K562 (cell line): ENCODE measurements around the gene WASHC3. TPM values are rescaled to one million over a fixed set of nuclear protein-coding genes. Genes with fewer than 3 reads are reported as not detected.

Source experiments
- ATAC-seq: fragments of 200-7000 bp; cut with Tn5 transposase; 3 replicates; pipeline ENCODE4 v1.9.1; 2020; ENCODE audit warnings: moderate library complexity
- BruUV-seq: library from RNA; stranded (reverse); fragments of 400-500 nt; replicated peaks from 2 replicates; lab custom pipeline; 2021; lab: Mats Ljungman, UMichigan
- CTCF ChIA-PET: fragments of 300-600 bp; formaldehyde crosslinking; extraction: SDS; loops from one replicate; lab custom pipeline; 2021; ENCODE audit warnings: low intra/inter-chr PET ratio; lab: Yijun Ruan, JAX
- POLR2A ChIA-PET: fragments of 300-600, 350-650 bp; sonication (Branson Sonifier 250); formaldehyde crosslinking; extraction: SDS; loops from one replicate; lab custom pipeline; 2021; ENCODE audit warnings: antibody characterized with exemption, inconsistent platforms; lab: Yijun Ruan, JAX
- DNase-seq, 4 experiments: peaks; one replicate each; pipeline versions ENCODE4 v3.0.0 to v3.0.0-alpha.2; 2011 to 2018; ENCODE audit warnings: low spot score in 3 of 4, mixed read lengths in 3 of 4; ENCODE audit errors: extremely low read depth in 1 of 4
- FAIRE-seq: peaks from 2 replicates; lab custom pipeline; 2011; peaks lifted over from hg19 to GRCh38; lab: Jason Lieb, UNC
- H2AFZ ChIP-seq: 2 replicates; pipeline ENCODE4 v1.6.0; 2011; ENCODE audit warnings: low read depth, low read length, control low read depth, inconsistent platforms
- H3K27ac ChIP-seq: fragments of 200-600 bp; 3 replicates; pipeline ENCODE4 v1.8.0; 2011; ENCODE audit warnings: low read depth, mild to moderate bottlenecking, control low read depth, inconsistent platforms, low read length, moderate library complexity, mixed read lengths; ENCODE audit errors: extremely low read depth
- H3K27me3 ChIP-seq, 2 experiments: fragments of 300-600 bp in 1 of 2; 2 replicates in 1 of 2; 3 replicates in 1 of 2; pipeline versions ENCODE4 v1.6.0 to v1.8.0; 2011; ENCODE audit warnings: inconsistent platforms in 2 of 2, low read length in 2 of 2, mild to moderate bottlenecking in 1 of 2, mixed read lengths in 1 of 2, moderate library complexity in 1 of 2; ENCODE audit not compliant: control insufficient read depth in 2 of 2, insufficient read depth in 2 of 2
- H3K36me3 ChIP-seq: fragments of 300-600 bp; 3 replicates; pipeline ENCODE4 v1.8.0; 2011; ENCODE audit warnings: mild to moderate bottlenecking, low read length, inconsistent platforms; ENCODE audit not compliant: control insufficient read depth, insufficient read depth
- H3K4me1 ChIP-seq, 2 experiments: fragments of 200-600 bp in 1 of 2; replicated peaks in 1 of 2; 2 replicates in 1 of 2; 3 replicates in 1 of 2; pipeline versions ENCODE4 v1.5.1 to v1.8.0; 2011; ENCODE audit warnings: inconsistent platforms in 2 of 2, low read length in 2 of 2, mild to moderate bottlenecking in 1 of 2, mixed read lengths in 1 of 2, moderate library complexity in 1 of 2; ENCODE audit not compliant: control insufficient read depth in 2 of 2, insufficient read depth in 2 of 2
- H3K4me2 ChIP-seq: 2 replicates; pipeline ENCODE4 v1.6.1; 2011; ENCODE audit warnings: low read length, control low read depth, inconsistent platforms, mixed read lengths; ENCODE audit not compliant: insufficient read depth
- H3K4me3 ChIP-seq: fragments of 200-600 bp; sonication (generic), shearing (Covaris generic); 2 replicates; pipeline ENCODE4 v1.5.1; 2016; ENCODE audit warnings: control low read depth, inconsistent platforms
- H3K79me2 ChIP-seq: fragments of 200-600 bp; 3 replicates; pipeline ENCODE4 v1.8.0; 2011; ENCODE audit warnings: low read length, inconsistent platforms; ENCODE audit not compliant: control insufficient read depth, insufficient read depth
- H3K9ac ChIP-seq, 2 experiments: 2 replicates each; pipeline versions ENCODE4 v1.6.0 to v1.6.1; 2011; ENCODE audit warnings: low read depth in 2 of 2, low read length in 2 of 2, control low read depth in 1 of 2, inconsistent platforms in 1 of 2, mild to moderate bottlenecking in 1 of 2, mixed read lengths in 1 of 2; ENCODE audit not compliant: insufficient read depth in 1 of 2
- H3K9me1 ChIP-seq: one replicate; pipeline ENCODE4 v1.6.0; 2011; ENCODE audit warnings: inconsistent platforms, mild to moderate bottlenecking, low read length, moderate library complexity; ENCODE audit not compliant: control insufficient read depth, insufficient read depth
- H3K9me3 ChIP-seq: replicated peaks from 2 replicates; pipeline ENCODE4 v1.5.1; 2011; ENCODE audit warnings: low read depth, low read length, inconsistent platforms; ENCODE audit not compliant: control insufficient read depth, insufficient read depth
- H4K20me1 ChIP-seq: replicated peaks from 2 replicates; pipeline ENCODE4 v1.6.1; 2011; ENCODE audit warnings: low read length, inconsistent platforms, mixed read lengths; ENCODE audit not compliant: control insufficient read depth, insufficient read depth
- BRD4 ChIP-seq: fragments of 200-600 bp; sonication (generic); IDR thresholded peaks from 2 replicates; pipeline ENCODE4 v1.6.1; 2017; ENCODE audit warnings: inconsistent platforms
- ETS2 ChIP-seq: IDR thresholded peaks from 2 replicates; pipeline ENCODE4 v1.6.1; 2016; ENCODE audit warnings: borderline replicate concordance, missing genetic modification characterization, mild to moderate bottlenecking, moderate library complexity, missing compliant biosample characterization; ENCODE audit not compliant: poor library complexity, severe bottlenecking
- FOS ChIP-seq: IDR thresholded peaks from 3 replicates; pipeline ENCODE4 v1.6.1; 2011; ENCODE audit not compliant: insufficient read length; ENCODE audit errors: extremely low read depth
- GATA2 ChIP-seq: sonication (generic); formaldehyde crosslinking; IDR thresholded peaks from 2 replicates; pipeline ENCODE4 v1.4.0; 2020; ENCODE audit warnings: mild to moderate bottlenecking, missing genetic modification reagents
- MEF2D ChIP-seq: conservative IDR thresholded peaks from 2 replicates; pipeline ENCODE4 v1.6.1; 2016; ENCODE audit warnings: low read depth, missing genetic modification characterization, missing compliant biosample characterization
- MTA3 ChIP-seq: fragments of 450-650 bp; formaldehyde crosslinking; IDR thresholded peaks from 2 replicates; pipeline ENCODE4 v1.6.1; 2017; ENCODE audit warnings: mild to moderate bottlenecking, borderline replicate concordance
- NCOR1 ChIP-seq: fragments of 450-650 bp; IDR thresholded peaks from 2 replicates; pipeline ENCODE4 v1.6.1; 2016; ENCODE audit warnings: mild to moderate bottlenecking, moderate library complexity
- ZBTB8A ChIP-seq: fragments of 450-650 bp; IDR thresholded peaks from 2 replicates; pipeline ENCODE4 v1.6.1; 2018; ENCODE audit warnings: mild to moderate bottlenecking, moderate library complexity; ENCODE audit not compliant: partially characterized antibody
- WGBS: fragments of 100-300 bp; shearing (Covaris generic); methylation state at CpG from one replicate; pipeline ENCODE4 v1.1.6; 2016; ENCODE audit warnings: low coverage, mixed read lengths; ENCODE audit not compliant: insufficient coverage; ENCODE audit errors: missing lambda C conversion rate; 5-methylcytosine and 5-hydroxymethylcytosine counted together
- in situ Hi-C: fragments of 300-500 bp; cut with MboI; formaldehyde crosslinking; loops from 4 replicates; pipeline ENCODE4 v1.15.0; 2018; ENCODE audit warnings: inconsistent platforms, mixed read lengths
- intact Hi-C: fragments of 100-400 bp; cut with micrococcal nuclease; formaldehyde crosslinking; loops from 2 replicates; pipeline ENCODE4 v1.14.2; 2022
- polyA plus RNA-seq, 8 experiments: library from polyadenylated mRNA; depleted of rRNA in 4 of 8; stranded (reverse) in 5 of 8; unstranded in 3 of 8; fragments of >200 nt; fragmentation: Nextera tagmentation in 2 of 8; fragmentation: Illumina TruSeq in 1 of 8; extraction: Ambion mirVana in 2 of 8; extraction: Trizol in 1 of 8; gene quantifications; 2 replicates each; pipeline versions ENCODE4 v1.2.1 to v1.2.3, GENCODE V29; 2011 to 2014; ENCODE audit warnings: inconsistent platforms in 1 of 8, missing spikeins in 1 of 8
- total RNA-seq, 7 experiments: library from RNA; depleted of rRNA in 6 of 7; stranded (reverse); fragments of >200 nt in 6 of 7; fragmentation: Illumina TruSeq in 2 of 7; extraction: Trizol in 2 of 7; gene quantifications; 2 replicates each; pipeline versions ENCODE4 v1.2.1 to v1.2.3, GENCODE V29; 2011 to 2021; ENCODE audit warnings: low replicate concordance in 1 of 7
- TF ChIP-seq, protein P1 (sequence below): fragments of 250-450 bp; sonication (Bioruptor Pico); IDR thresholded peaks from 2 replicates; pipeline ENCODE4 v1.5.1; 2021; ENCODE audit warnings: mild to moderate bottlenecking
- TF ChIP-seq, protein P2 (sequence below), 2 experiments: fragments of 450-650 bp in 1 of 2; sonication (generic) in 1 of 2; formaldehyde crosslinking; conservative IDR thresholded peaks; 2 replicates each; pipeline versions ENCODE4 v1.4.0 to v1.8.1; 2020 to 2022; ENCODE audit warnings: mild to moderate bottlenecking in 1 of 2, missing genetic modification reagents in 1 of 2
- TF ChIP-seq, protein P3 (sequence below): sonication (generic); formaldehyde crosslinking; IDR thresholded peaks from 2 replicates; pipeline ENCODE4 v1.4.0; 2020; ENCODE audit warnings: mild to moderate bottlenecking, missing genetic modification reagents

The WASHC3 gene
- total and polyA plus RNA-seq, 9 of the 15 experiments (the other 6 are each of a cell fraction or from before 2014, with no cell fraction given) = 14.3 to 74.9 (median 35.1) TPM

DNA sequence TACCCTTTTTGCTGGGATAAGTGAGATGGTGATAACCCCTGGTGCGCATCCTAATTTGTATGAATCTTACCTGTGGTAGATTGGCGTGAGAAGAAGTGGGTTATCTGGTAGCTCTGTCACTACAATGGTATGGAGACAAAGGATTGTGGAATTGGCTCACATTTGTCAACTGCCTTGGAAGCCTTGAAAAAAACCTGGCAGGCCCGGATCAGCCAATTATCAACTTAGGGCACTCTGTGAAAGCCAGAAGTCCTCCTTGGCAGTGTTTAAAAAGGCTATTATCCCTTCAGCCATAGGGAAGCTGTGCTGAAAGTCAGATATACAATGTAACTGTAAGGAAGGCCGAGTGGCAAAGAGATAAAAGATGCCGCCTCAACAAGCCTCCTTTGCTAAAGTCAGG is 56.5 kb downstream of the WASHC3 start:
- no peak overlapping the region for H3K27ac ChIP-seq
- H3K4me3 ChIP-seq = no peak overlapping the region
- ChIA-PET CTCF (no interaction called here), POLR2A (no interaction called here)
- H3K4me1 ChIP-seq = no peaks in the 10 kb centered on the region
- no peaks in the 10 kb centered on the region for H3K36me3 ChIP-seq
- TF ChIP-seq MTA3 = no peak
- no peak for TF ChIP-seq FOS
- TF ChIP-seq ETS2 (tag) = no peak
- no peak for TF ChIP-seq MEF2D
- TF ChIP-seq ZBTB8A = no peak
- H4K20me1 ChIP-seq = no peaks in the 10 kb centered on the region
- no peaks in the 10 kb centered on the region for H3K79me2 ChIP-seq
- ATAC-seq (no peak), DNase-seq (no peak), FAIRE-seq (no peak)
- no peak overlapping the region for H3K4me2 ChIP-seq
- WGBS = 1% methylated on average over 5 of the region's 5 CpGs
- no peaks in the 10 kb centered on the region for H3K27me3 ChIP-seq
- no TSS peak for BruUV-seq
- H3K9me1 ChIP-seq = no peaks in the 10 kb centered on the region
- no peaks in the 10 kb centered on the region for H3K9me3 ChIP-seq
- no peak overlapping the region for H3K9ac ChIP-seq
- intact Hi-C loops (no loop called here), in situ Hi-C loops (no loop called here)
- H2AFZ ChIP-seq = no peak overlapping the region

DNA sequence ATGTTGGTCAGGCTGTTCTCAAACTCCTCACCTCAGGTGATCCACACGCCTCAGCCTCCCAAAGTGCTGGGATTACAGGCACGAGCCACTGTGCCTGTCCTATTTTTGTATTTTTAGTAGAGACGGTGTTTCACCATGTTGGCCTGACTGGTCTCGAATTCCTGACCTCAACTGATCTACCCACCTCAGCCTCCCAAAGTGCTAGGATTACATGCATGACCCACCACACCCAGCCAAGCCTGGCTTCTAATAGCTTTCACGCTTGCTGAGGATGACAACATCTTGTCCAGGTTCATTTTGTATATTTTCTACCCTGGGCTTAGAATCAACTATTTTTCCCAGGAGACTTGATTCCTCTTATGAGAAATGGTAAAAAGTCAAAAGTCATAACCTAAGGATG is 64.7 kb downstream of the WASHC3 start:
- Histone ChIP-seq H3K79me2 (no peaks in the 10 kb centered on the region), H3K9me3 (no peaks in the 10 kb centered on the region), H3K4me2 (no peak overlapping the region), H2AFZ (no peak overlapping the region), H4K20me1 (no peaks in the 10 kb centered on the region), H3K4me3 (no peak overlapping the region), H3K9me1 (no peaks in the 10 kb centered on the region), H3K27me3 (no peaks in the 10 kb centered on the region; a peak in 1 of 5 replicates), H3K27ac (no peak overlapping the region), H3K36me3 (no peaks in the 10 kb centered on the region), H3K4me1 (no peaks in the 10 kb centered on the region), H3K9ac (no peak overlapping the region)
- ATAC-seq (no peak), DNase-seq (no peak), FAIRE-seq (no peak)
- 1% methylated on average over 5 of the region's 5 CpGs for WGBS
- TF ChIP-seq BRD4 = no peak
- TF ChIP-seq, protein P1, sequence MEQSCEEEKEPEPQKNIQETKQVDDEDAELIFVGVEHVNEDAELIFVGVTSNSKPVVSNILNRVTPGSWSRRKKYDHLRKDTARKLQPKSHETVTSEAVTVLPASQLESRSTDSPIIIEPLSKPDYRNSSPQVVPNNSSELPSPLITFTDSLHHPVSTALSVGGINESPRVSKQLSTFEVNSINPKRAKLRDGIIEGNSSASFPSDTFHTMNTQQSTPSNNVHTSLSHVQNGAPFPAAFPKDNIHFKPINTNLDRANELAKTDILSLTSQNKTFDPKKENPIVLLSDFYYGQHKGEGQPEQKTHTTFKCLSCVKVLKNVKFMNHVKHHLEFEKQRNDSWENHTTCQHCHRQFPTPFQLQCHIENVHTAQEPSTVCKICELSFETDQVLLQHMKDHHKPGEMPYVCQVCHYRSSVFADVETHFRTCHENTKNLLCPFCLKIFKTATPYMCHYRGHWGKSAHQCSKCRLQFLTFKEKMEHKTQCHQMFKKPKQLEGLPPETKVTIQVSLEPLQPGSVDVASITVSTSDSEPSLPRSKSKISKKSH = no peak
- TF ChIP-seq NCOR1 = no peak
- TF ChIP-seq, protein P2, sequence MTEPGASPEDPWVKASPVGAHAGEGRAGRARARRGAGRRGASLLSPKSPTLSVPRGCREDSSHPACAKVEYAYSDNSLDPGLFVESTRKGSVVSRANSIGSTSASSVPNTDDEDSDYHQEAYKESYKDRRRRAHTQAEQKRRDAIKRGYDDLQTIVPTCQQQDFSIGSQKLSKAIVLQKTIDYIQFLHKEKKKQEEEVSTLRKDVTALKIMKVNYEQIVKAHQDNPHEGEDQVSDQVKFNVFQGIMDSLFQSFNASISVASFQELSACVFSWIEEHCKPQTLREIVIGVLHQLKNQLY (CRISPR knock-in tag; conservative IDR thresholded peaks at IDR 0.05) = no peak
- no peak for TF ChIP-seq GATA2 (CRISPR knock-in tag)
- TF ChIP-seq, protein P3, sequence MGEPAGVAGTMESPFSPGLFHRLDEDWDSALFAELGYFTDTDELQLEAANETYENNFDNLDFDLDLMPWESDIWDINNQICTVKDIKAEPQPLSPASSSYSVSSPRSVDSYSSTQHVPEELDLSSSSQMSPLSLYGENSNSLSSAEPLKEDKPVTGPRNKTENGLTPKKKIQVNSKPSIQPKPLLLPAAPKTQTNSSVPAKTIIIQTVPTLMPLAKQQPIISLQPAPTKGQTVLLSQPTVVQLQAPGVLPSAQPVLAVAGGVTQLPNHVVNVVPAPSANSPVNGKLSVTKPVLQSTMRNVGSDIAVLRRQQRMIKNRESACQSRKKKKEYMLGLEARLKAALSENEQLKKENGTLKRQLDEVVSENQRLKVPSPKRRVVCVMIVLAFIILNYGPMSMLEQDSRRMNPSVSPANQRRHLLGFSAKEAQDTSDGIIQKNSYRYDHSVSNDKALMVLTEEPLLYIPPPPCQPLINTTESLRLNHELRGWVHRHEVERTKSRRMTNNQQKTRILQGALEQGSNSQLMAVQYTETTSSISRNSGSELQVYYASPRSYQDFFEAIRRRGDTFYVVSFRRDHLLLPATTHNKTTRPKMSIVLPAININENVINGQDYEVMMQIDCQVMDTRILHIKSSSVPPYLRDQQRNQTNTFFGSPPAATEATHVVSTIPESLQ (CRISPR knock-in tag) = no peak
- in situ Hi-C loops (no loop called here), intact Hi-C loops (no loop called here)
- ChIA-PET POLR2A (no interaction called here), CTCF (no interaction called here)
- BruUV-seq = no TSS peak
